ENCODE data around the gene OLFM3. TPM values are rescaled to one million over a fixed set of nuclear protein-coding genes. Genes with fewer than 3 reads are reported as not detected.

OLFM3 gene
- total and polyA plus RNA-seq, 2 experiments from 2014 or later = 0.21 to 0.31 TPM

GRCh38 chr1:101820071-101820470 lies 176.7 kb downstream of the OLFM3 start:
- H2AFZ ChIP-seq = no peak overlapping the region
- no peak overlapping the region for H3K4me2 ChIP-seq
- H3K36me3 ChIP-seq (ENCODE audit: insufficient read depth) = no peaks in the 10 kb centered on the region
- no peaks in the 10 kb centered on the region for H3K79me2 ChIP-seq (replicated peaks; ENCODE audit: insufficient read depth)
- DNase-seq (ENCODE audit: low spot score) = peak; percentile 75
- Mint-ChIP-seq H3K4me3 (no peak overlapping the region), H3K36me3 (ENCODE audit: low read depth) (no peaks in the 10 kb centered on the region), H3K4me1 (no peaks in the 10 kb centered on the region), H3K27me3 (ENCODE audit: insufficient read depth, low read depth, poor library complexity) (no peaks in the 10 kb centered on the region), H3K9me3 (no peaks in the 10 kb centered on the region), H3K27ac (no peak overlapping the region)
- no peaks in the 10 kb centered on the region for H3K4me1 ChIP-seq (ENCODE audit: insufficient read depth)
- H3K9me2 ChIP-seq (ENCODE audit: insufficient read depth) = no peaks in the 10 kb centered on the region
- TF ChIP-seq NANOG (IDR thresholded peaks at IDR 0.05; ENCODE audit: borderline replicate concordance) = no peak
- TF ChIP-seq JUNB (IDR thresholded peaks at IDR 0.05; ENCODE audit: unreplicated experiment) = no peak
- TF ChIP-seq, protein P1, sequence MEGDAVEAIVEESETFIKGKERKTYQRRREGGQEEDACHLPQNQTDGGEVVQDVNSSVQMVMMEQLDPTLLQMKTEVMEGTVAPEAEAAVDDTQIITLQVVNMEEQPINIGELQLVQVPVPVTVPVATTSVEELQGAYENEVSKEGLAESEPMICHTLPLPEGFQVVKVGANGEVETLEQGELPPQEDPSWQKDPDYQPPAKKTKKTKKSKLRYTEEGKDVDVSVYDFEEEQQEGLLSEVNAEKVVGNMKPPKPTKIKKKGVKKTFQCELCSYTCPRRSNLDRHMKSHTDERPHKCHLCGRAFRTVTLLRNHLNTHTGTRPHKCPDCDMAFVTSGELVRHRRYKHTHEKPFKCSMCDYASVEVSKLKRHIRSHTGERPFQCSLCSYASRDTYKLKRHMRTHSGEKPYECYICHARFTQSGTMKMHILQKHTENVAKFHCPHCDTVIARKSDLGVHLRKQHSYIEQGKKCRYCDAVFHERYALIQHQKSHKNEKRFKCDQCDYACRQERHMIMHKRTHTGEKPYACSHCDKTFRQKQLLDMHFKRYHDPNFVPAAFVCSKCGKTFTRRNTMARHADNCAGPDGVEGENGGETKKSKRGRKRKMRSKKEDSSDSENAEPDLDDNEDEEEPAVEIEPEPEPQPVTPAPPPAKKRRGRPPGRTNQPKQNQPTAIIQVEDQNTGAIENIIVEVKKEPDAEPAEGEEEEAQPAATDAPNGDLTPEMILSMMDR (conservative IDR thresholded peaks at IDR 0.05; ENCODE audit: low read depth in 2 of 2) = peak; percentile 75 to 85
- TF ChIP-seq STAT1 (IDR thresholded peaks at IDR 0.05; ENCODE audit: unreplicated experiment) = no peak
- peak; percentile 90 for ATAC-seq
- no peaks in the 10 kb centered on the region for H3K27me3 ChIP-seq (ENCODE audit: insufficient read depth)
- no peak overlapping the region for H3K27ac ChIP-seq (ENCODE audit: low read depth)
- H3F3A ChIP-seq (replicated peaks; ENCODE audit: low read depth) = no peaks in the 10 kb centered on the region
- no peaks in the 10 kb centered on the region for H4K20me1 ChIP-seq (replicated peaks; ENCODE audit: insufficient read depth)
- H3K4me3 ChIP-seq = no peak overlapping the region

- Mint-ChIP-seq H3K9me3 (no peaks in the 10 kb centered on the region), H3K4me3 (no peak overlapping the region), H3K27me3 (ENCODE audit: insufficient read depth, low read depth, poor library complexity) (no peaks in the 10 kb centered on the region), H3K4me1 (no peaks in the 10 kb centered on the region), H3K36me3 (ENCODE audit: low read depth) (no peaks in the 10 kb centered on the region), H3K27ac (no peak overlapping the region; the same call in 1 of the 2 replicates)
- no peaks in the 10 kb centered on the region for H4K20me1 ChIP-seq (replicated peaks; ENCODE audit: insufficient read depth)
- H3K4me3 ChIP-seq = no peak overlapping the region
- DNase-seq (ENCODE audit: low spot score) = no peak
- H3K4me1 ChIP-seq (ENCODE audit: insufficient read depth) = no peaks in the 10 kb centered on the region
- no peaks in the 10 kb centered on the region for H3K36me3 ChIP-seq (ENCODE audit: insufficient read depth)
- H3K79me2 ChIP-seq (replicated peaks; ENCODE audit: insufficient read depth) = no peaks in the 10 kb centered on the region
- no peak overlapping the region for H3K27ac ChIP-seq (ENCODE audit: low read depth)
- no peak for ATAC-seq
- no peaks in the 10 kb centered on the region for H3F3A ChIP-seq (replicated peaks; ENCODE audit: low read depth)
- H3K9me2 ChIP-seq (ENCODE audit: insufficient read depth) = no peaks in the 10 kb centered on the region
- H3K27me3 ChIP-seq (ENCODE audit: insufficient read depth) = no peaks in the 10 kb centered on the region
- H3K4me2 ChIP-seq = no peak overlapping the region
- H2AFZ ChIP-seq = no peak overlapping the region; the same call in 1 of the 2 replicates
- TF ChIP-seq STAT1 (IDR thresholded peaks at IDR 0.05; ENCODE audit: unreplicated experiment) (no peak), POLR2AphosphoS5 (IDR thresholded peaks at IDR 0.05; ENCODE audit: low read depth) (no peak), ZNF331 (CRISPR knock-in tag; IDR thresholded peaks at IDR 0.05; ENCODE audit: low read depth) (no peak), JUNB (IDR thresholded peaks at IDR 0.05; ENCODE audit: unreplicated experiment) (no peak), ZNF462 (CRISPR knock-in tag; IDR thresholded peaks at IDR 0.05) (no peak), EZH2 (IDR thresholded peaks at IDR 0.05; ENCODE audit: low read depth, unreplicated experiment) (no peak)
- TF ChIP-seq, protein P2, sequence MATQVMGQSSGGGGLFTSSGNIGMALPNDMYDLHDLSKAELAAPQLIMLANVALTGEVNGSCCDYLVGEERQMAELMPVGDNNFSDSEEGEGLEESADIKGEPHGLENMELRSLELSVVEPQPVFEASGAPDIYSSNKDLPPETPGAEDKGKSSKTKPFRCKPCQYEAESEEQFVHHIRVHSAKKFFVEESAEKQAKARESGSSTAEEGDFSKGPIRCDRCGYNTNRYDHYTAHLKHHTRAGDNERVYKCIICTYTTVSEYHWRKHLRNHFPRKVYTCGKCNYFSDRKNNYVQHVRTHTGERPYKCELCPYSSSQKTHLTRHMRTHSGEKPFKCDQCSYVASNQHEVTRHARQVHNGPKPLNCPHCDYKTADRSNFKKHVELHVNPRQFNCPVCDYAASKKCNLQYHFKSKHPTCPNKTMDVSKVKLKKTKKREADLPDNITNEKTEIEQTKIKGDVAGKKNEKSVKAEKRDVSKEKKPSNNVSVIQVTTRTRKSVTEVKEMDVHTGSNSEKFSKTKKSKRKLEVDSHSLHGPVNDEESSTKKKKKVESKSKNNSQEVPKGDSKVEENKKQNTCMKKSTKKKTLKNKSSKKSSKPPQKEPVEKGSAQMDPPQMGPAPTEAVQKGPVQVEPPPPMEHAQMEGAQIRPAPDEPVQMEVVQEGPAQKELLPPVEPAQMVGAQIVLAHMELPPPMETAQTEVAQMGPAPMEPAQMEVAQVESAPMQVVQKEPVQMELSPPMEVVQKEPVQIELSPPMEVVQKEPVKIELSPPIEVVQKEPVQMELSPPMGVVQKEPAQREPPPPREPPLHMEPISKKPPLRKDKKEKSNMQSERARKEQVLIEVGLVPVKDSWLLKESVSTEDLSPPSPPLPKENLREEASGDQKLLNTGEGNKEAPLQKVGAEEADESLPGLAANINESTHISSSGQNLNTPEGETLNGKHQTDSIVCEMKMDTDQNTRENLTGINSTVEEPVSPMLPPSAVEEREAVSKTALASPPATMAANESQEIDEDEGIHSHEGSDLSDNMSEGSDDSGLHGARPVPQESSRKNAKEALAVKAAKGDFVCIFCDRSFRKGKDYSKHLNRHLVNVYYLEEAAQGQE (IDR thresholded peaks at IDR 0.05; ENCODE audit: unreplicated experiment) = no peak
- TF ChIP-seq, protein P3, sequence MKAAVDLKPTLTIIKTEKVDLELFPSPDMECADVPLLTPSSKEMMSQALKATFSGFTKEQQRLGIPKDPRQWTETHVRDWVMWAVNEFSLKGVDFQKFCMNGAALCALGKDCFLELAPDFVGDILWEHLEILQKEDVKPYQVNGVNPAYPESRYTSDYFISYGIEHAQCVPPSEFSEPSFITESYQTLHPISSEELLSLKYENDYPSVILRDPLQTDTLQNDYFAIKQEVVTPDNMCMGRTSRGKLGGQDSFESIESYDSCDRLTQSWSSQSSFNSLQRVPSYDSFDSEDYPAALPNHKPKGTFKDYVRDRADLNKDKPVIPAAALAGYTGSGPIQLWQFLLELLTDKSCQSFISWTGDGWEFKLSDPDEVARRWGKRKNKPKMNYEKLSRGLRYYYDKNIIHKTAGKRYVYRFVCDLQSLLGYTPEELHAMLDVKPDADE (IDR thresholded peaks at IDR 0.05) = no peak
Observed at GRCh38 chr1:101816262-101816661, 180.5 kb downstream of the OLFM3 start.
